ENCODE results near the gene PRDM16.

- TF ChIP-seq, protein P1, sequence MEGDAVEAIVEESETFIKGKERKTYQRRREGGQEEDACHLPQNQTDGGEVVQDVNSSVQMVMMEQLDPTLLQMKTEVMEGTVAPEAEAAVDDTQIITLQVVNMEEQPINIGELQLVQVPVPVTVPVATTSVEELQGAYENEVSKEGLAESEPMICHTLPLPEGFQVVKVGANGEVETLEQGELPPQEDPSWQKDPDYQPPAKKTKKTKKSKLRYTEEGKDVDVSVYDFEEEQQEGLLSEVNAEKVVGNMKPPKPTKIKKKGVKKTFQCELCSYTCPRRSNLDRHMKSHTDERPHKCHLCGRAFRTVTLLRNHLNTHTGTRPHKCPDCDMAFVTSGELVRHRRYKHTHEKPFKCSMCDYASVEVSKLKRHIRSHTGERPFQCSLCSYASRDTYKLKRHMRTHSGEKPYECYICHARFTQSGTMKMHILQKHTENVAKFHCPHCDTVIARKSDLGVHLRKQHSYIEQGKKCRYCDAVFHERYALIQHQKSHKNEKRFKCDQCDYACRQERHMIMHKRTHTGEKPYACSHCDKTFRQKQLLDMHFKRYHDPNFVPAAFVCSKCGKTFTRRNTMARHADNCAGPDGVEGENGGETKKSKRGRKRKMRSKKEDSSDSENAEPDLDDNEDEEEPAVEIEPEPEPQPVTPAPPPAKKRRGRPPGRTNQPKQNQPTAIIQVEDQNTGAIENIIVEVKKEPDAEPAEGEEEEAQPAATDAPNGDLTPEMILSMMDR (IDR thresholded peaks at IDR 0.05): no peak
- TF ChIP-seq EZH2 (IDR thresholded peaks at IDR 0.05; ENCODE audit: borderline replicate concordance, insufficient read depth, low read depth, low read length, poor library complexity, severe bottlenecking): no peak
Observed at GRCh38 chr1:3036447-3037280, 32.3 kb upstream of the PRDM16 start.
